Measurements from ENCODE around the gene COL12A1.

Gene COL12A1

GRCh38 chr6:75142721-75143120, 63.1 kb downstream of the COL12A1 start:
- POLR2A ChIA-PET: no interaction called here
- TF ChIP-seq CTCF (IDR thresholded peaks at IDR 0.05; ENCODE audit: control extremely low read depth, extremely low read depth, low read depth, missing control alignments): no peak

GRCh38 chr6:75135876-75136275, 70.0 kb downstream of the COL12A1 start:
- no peak for TF ChIP-seq CTCF (IDR thresholded peaks at IDR 0.05; ENCODE audit: control extremely low read depth, extremely low read depth, low read depth, missing control alignments)
- DNase-seq (ENCODE audit: extremely low spot score): no peak
- ChIA-PET POLR2A (no interaction called here), CTCF (interaction anchor here (2.0 kb wide), 1 partner anchor 16 kb away, joined by 7 read pairs; no protein-coding TSS in a partner anchor)

More at GRCh38 chr6:75142721-75143120, 63.1 kb downstream of the COL12A1 start:
- CTCF ChIA-PET: no interaction called here
- DNase-seq (ENCODE audit: extremely low spot score): no peak

GRCh38 chr6:75135450-75135849, 70.4 kb downstream of the COL12A1 start:
- no peak for DNase-seq (ENCODE audit: extremely low spot score)
- ChIA-PET POLR2A (no interaction called here), CTCF (interaction anchor here (0.7 to 2.0 kb wide), 4 partner anchors 8 to 1442 kb away, joined by 3 to 7 read pairs (median 4); no protein-coding TSS in a partner anchor)

GRCh38 chr6:75130784-75131183, 75.1 kb downstream of the COL12A1 start:
- no peak for DNase-seq (ENCODE audit: extremely low spot score)
- no peak for TF ChIP-seq CTCF (IDR thresholded peaks at IDR 0.05; ENCODE audit: control extremely low read depth, extremely low read depth, low read depth, missing control alignments)
- ChIA-PET POLR2A (no interaction called here), CTCF (no interaction called here)

More at GRCh38 chr6:75135450-75135849, 70.4 kb downstream of the COL12A1 start:
- TF ChIP-seq CTCF (IDR thresholded peaks at IDR 0.05; ENCODE audit: control extremely low read depth, extremely low read depth, low read depth, missing control alignments): no peak

- POLR2A ChIA-PET: no interaction called here
- DNase-seq (ENCODE audit: extremely low spot score): no peak
- CTCF ChIA-PET: no interaction called here
- no peak for TF ChIP-seq CTCF (IDR thresholded peaks at IDR 0.05; ENCODE audit: control extremely low read depth, extremely low read depth, low read depth, missing control alignments)
Measured at GRCh38 chr6:75128878-75129570, 76.8 kb downstream of the COL12A1 start.

GRCh38 chr6:75126518-75126917, 79.3 kb downstream of the COL12A1 start:
- DNase-seq (ENCODE audit: extremely low spot score): no peak
- CTCF ChIA-PET: no interaction called here
- POLR2A ChIA-PET: no interaction called here
- no peak for TF ChIP-seq CTCF (IDR thresholded peaks at IDR 0.05; ENCODE audit: control extremely low read depth, extremely low read depth, low read depth, missing control alignments)
